Activated naive CD4-positive, alpha-beta T cell (primary cell): Measurements from ENCODE around the gene TAS2R13.

Experiments
- DNase-seq, 4 experiments: peaks; one replicate each; lab custom pipeline; 2025; lab: John Stamatoyannopoulos, UW

TAS2R13 gene

DNA sequence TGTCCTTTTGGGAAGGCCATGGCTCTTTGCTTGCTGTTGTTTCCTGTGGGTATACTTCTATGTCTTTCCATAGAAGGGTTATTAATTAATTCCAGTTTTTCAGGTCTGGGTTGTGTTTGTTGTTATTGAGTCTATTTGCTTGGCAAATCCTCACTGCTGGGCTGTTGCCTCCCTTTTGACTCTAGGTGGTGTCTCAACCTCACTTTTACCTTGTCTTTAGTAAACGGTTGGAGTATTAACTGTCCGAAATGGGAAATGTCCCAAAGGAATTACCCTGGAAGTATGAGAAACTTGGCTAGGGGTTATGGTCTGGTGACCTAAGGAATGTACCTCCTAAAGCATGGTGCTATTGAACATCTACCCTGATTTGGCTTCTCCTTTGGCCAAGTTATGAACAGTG lies 42.0 kb downstream of the TAS2R13 start:
- no peak for DNase-seq

DNA sequence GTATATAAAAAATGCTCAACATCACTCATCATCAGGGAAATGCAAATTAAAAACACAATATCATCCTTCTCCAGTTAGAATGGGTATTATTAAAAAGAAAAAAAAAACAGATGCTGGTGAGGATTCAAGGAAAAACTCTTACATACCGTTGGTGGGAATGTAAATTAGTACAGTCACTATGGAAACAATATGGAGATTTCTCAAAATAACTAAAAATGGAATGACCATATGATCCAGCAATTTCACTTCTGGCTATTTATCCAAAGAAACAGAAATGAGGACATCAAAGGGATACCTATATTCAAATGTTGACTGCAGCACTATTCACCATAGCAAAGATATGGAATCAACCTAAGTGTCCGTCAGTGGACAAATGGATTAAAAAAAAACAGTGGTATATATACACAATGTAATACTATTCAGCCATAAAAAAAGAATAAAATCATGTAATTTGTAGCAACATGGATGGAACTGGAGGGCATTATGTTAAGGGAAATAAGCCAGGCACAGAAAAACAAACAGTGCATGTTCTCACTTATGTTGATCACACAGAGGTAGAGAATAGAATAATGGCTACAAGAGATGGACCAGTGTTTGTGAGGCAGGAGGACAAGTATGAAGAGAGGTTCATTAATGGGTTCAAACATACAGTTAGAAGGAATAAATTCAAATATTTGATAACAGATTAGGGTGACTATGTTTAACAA lies 45.7 kb downstream of the TAS2R13 start:
- DNase-seq: no peak

- DNase-seq: no peak
Measured at GRCh38 chr12:10861366-10861765, 48.0 kb downstream of the TAS2R13 start.
